ENCODE results near the gene PLPP6. TPM values are rescaled to one million over a fixed set of nuclear protein-coding genes. Genes with fewer than 3 reads are reported as not detected.
"Not testable (repeated sequence)": the region's sequence is repeated elsewhere in the genome, so short reads cannot be mapped to it uniquely, and the experiment has no call there.

Gene PLPP6
- total RNA-seq = 5.6 TPM

DNA sequence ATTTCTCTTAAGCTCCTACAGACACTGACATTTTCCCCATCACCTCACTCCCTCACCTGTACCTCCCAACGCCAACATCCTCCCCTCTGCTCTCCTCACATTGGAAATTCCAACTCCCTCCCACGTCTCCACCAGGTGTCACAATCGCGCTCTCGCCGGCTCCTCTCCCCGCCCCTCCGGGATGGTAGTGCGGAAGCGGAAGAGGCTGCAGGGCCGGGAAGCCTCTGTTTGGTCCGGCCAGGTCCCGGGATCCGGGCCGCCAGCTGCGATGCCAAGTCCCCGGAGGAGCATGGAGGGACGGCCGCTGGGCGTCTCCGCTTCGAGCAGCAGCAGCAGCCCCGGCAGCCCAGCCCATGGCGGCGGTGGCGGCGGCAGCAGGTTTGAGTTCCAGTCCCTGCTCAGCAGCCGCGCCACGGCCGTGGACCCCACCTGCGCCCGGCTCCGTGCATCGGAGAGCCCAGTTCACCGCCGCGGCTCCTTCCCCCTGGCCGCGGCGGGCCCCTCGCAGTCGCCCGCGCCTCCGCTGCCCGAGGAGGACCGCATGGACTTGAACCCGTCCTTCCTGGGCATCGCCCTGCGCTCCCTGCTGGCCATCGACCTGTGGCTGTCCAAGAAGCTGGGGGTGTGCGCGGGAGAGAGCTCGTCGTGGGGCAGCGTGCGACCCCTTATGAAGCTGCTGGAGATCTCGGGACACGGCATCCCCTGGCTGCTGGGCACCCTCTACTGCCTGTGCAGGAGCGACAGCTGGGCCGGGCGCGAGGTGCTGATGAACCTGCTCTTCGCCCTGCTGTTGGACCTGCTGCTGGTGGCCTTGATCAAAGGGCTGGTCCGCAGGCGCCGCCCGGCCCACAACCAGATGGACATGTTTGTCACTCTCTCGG, at the start of gene PLPP6:
Gene PLPP6 (plus strand): TSS at position 187 of the 881 bp plus-strand sequence. CDS start 82 bp downstream, at position 269.
- DNase-seq = peak; percentile 52

- no peak for DNase-seq
Measured at GRCh38 chr9:4614627-4615026, 47.5 kb upstream of the PLPP6 start.

GRCh38 chr9:4615251-4615650, 46.8 kb upstream of the PLPP6 start:
- DNase-seq = no peak

DNA sequence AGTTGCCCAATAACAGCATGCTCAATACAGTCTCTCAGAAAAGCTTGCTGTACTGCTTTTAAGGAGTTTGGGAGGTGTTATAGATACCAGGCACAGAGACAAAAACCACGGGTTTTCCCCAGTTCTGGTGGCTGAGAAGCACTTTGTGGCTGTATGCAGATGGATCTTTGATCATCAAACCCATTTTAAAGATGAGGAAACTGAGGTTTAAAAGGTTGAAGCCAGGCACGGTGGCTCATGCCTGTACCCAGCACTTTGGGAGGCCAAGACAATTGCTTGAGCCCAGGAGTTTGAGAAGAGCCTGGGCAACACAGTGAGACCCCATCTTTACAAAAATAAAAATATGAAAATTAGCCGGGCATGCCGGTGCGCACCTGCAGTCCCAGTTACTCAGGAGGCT, 46.3 kb upstream of the PLPP6 start:
- DNase-seq = no peak

GRCh38 chr9:4617752-4618151, 44.3 kb upstream of the PLPP6 start:
- no peak for DNase-seq

- DNase-seq = no peak
Measured at GRCh38 chr9:4618700-4619099, 43.4 kb upstream of the PLPP6 start.

GRCh38 chr9:4620057-4620765, 41.9 kb upstream of the PLPP6 start:
- no peak for DNase-seq

- no peak for DNase-seq
Measured at GRCh38 chr9:4620881-4621555, 41.1 kb upstream of the PLPP6 start.

DNA sequence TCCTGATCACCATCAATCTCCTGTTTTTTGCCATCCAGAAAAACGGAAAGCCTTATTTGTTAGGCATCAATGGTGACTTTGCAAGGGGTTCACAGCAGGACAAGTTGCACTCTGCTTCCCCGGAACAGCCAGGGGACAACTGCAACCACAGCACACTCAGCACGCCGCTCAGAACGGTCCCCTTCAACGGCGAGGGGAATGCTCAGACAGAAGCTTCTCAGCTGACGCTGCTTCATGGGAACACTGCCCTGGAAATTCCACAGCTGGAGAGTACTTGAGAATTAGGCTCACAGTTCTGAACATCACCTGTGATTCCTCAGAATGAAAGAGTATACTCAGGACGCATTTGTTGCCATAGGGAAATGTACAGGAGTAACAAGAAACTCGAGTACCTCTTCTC, 40.1 kb upstream of the PLPP6 start:
- DNase-seq = no peak

DNA sequence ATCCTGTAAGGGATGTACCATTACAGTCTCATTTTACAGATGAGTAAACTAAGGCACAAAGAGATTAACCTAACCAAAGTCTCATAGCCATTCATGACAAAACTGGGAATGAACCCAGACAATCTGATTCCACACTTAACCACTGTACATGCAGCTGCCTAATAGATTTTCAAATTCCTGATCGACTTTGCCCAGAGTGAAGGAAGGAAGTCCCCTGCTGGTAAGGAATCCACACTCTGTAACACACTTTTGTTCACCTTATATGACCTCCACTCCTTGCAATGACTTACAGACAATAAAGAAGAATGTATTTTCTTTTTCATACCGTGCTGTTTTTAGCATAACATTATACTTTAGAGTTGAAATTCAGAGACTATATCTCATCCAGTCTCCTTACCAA, 31.3 kb upstream of the PLPP6 start:
- no peak for DNase-seq

GRCh38 chr9:4638968-4639367, 23.1 kb upstream of the PLPP6 start:
- no peak for DNase-seq

DNA sequence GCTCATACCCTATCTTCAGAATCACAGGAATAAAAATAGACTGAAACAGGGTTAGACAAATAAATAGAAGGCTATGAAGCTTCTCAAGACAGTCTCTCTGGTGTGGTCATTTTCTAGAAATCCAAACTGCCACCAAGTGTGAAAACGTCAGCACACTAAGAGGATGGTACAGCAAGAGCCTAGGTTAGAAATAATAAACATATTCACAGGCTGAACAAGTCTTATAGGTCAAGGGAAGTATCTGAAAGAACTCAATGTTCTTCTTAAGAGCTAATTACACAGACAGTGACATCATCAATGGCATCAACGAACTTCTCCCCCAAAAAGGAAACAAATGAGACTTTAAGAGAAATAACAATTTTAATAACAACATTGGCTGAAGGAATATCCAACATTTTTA, 22.7 kb upstream of the PLPP6 start:
- DNase-seq = no peak

DNA sequence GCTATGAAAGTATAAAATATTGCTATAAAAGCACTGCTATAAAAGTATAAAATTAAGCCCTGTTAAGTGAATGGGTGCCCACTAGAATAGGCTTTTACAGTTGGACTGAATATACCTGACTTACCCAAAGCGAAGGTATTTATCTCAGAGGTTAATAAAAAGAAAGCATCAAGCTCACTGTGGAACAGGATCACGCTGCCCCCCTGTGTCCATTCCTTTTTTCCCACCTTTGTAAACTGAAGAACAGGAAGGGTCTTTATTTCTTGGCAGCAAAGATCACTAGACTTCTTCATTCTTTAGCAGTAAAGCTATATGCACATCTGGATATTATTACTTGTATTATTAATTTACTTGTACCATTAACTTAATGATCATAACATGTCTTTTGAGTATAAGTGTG, 22.1 kb upstream of the PLPP6 start:
- peak; percentile 1 for DNase-seq

GRCh38 chr9:4642351-4642750, 19.7 kb upstream of the PLPP6 start:
- no peak for DNase-seq

DNA sequence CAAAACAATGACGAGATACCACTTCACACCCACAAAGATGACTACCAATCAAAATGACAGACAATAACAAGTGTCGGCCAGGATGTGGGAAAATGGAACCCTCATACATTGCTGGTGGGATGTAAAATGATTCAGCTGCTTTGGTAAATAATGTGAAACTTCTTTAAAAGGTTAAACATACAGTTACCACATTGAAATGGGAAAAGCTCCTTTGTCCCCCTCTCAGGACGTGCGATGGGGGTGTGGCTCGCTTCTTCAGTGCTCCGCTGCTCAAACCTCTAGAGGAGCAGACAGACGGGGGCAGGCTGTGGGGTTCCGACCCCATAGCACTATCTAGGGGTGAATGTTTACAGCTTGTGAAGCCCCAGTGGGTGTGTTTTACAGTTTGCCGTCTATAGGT, 8.0 kb upstream of the PLPP6 start:
- DNase-seq = no peak

GRCh38 chr9:4654538-4654937, 7.6 kb upstream of the PLPP6 start:
- DNase-seq = no peak

DNA sequence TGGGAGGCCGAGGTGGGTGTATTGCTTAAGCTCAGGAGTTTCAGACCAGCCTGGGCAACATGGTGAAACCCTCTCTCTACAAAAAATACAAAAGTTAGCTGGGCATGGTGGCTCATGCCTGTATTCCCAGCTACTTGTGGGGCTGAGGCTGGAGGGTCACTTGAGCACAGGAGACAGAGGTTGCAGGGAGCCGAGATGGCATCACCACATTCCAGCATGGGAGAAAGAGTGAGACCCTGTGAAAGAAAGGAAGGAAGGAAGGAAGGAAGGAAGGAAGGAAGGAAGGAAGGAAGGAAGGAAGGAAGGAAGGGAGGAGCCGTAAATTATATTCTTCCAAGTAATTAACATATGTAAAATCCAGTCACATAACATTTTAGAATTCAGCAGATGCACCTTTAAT, 5.9 kb upstream of the PLPP6 start:
- not testable (repeated sequence) for DNase-seq

DNA sequence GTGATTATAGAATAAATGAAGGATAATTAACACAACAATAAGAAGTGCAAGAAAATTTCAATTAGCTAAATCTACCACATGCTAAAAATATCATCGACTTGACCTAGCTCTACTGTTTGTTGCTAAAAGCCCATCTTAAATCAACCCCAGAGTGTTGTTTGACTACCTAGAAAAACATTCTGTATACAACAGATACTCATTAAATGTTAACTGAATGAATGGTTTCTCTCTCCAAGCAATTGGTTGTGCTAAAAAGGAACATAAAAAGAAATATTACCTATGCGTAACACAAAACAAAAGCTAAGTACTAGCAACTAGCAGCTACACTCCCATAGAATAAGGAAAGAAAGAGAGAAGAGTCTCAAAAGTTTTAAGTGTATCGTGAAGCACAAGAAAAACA, 5.5 kb upstream of the PLPP6 start:
- DNase-seq = no peak

GRCh38 chr9:4657426-4658159, 4.5 kb upstream of the PLPP6 start:
- DNase-seq = no peak

GRCh38 chr9:4660665-4661064, 1.4 kb upstream of the PLPP6 start:
- DNase-seq = not testable (repeated sequence)

GRCh38 chr9:4661165-4661564, 929 bp upstream of the PLPP6 start:
- no peak for DNase-seq

GRCh38 chr9:4661611-4662010, 483 bp upstream of the PLPP6 start:
- no peak for DNase-seq

All from skin of body (tissue), 2 donors.